ENCODE results near the gene CDH8. TPM values are rescaled to one million over a fixed set of nuclear protein-coding genes. Genes with fewer than 3 reads are reported as not detected.

The CDH8 gene
- total RNA-seq, 1 donor from 2014 or later: 23.7 TPM

- no peaks in the 10 kb centered on the region for H3K9me3 ChIP-seq (ENCODE audit: low read depth)
- no peaks in the 10 kb centered on the region for H3K27me3 ChIP-seq
- H2AFZ ChIP-seq (replicated peaks): no peak overlapping the region
- H3K79me2 ChIP-seq (ENCODE audit: low read depth): no peaks in the 10 kb centered on the region
- no peaks in the 10 kb centered on the region for H3K4me1 Mint-ChIP-seq
- H3K36me3 ChIP-seq: no peaks in the 10 kb centered on the region
- no peak overlapping the region for H3K9ac ChIP-seq
- no peaks in the 10 kb centered on the region for H3K36me3 Mint-ChIP-seq
- H3K4me3 Mint-ChIP-seq: no peak overlapping the region
- TF ChIP-seq EZH2 (IDR thresholded peaks at IDR 0.05): no peak
- no peak for TF ChIP-seq CTCF (IDR thresholded peaks at IDR 0.05)
- no peak for TF ChIP-seq EZH2phosphoT487 (IDR thresholded peaks at IDR 0.05)
- no peak overlapping the region for H3K4me3 ChIP-seq
- no peaks in the 10 kb centered on the region for H3K9me3 Mint-ChIP-seq
- no peaks in the 10 kb centered on the region for H4K20me1 ChIP-seq (ENCODE audit: low read depth)
- no peaks in the 10 kb centered on the region for H3K27me3 Mint-ChIP-seq (ENCODE audit: insufficient read depth, low read depth)
- peaks cover 5% of the 10 kb centered on the region for H3K4me1 ChIP-seq
- no peak overlapping the region for H3K27ac ChIP-seq
- no peaks in the 10 kb centered on the region for H3F3A ChIP-seq (ENCODE audit: low read depth)
- no peak for DNase-seq (ENCODE audit: low spot score)
- no peak overlapping the region for H3K4me2 ChIP-seq
- no peak overlapping the region for H3K27ac Mint-ChIP-seq
Measured at GRCh38 chr16:61678182-61678581, 358.1 kb downstream of the CDH8 start.

- Histone ChIP-seq H3K79me2 (ENCODE audit: low read depth) (no peaks in the 10 kb centered on the region), H3K4me1 (peaks cover 5% of the 10 kb centered on the region), H3K4me3 (no peak overlapping the region), H3K9me3 (ENCODE audit: low read depth) (no peaks in the 10 kb centered on the region), H2AFZ (replicated peaks) (no peak overlapping the region), H3K27me3 (no peaks in the 10 kb centered on the region), H3K4me2 (no peak overlapping the region), H4K20me1 (ENCODE audit: low read depth) (no peaks in the 10 kb centered on the region), H3K27ac (no peak overlapping the region), H3K9ac (no peak overlapping the region), H3K36me3 (no peaks in the 10 kb centered on the region), H3F3A (ENCODE audit: low read depth) (no peaks in the 10 kb centered on the region)
- no peak for DNase-seq (ENCODE audit: low spot score)
- Mint-ChIP-seq H3K27ac (no peak overlapping the region), H3K36me3 (no peaks in the 10 kb centered on the region), H3K9me3 (no peaks in the 10 kb centered on the region), H3K4me3 (no peak overlapping the region), H3K4me1 (no peaks in the 10 kb centered on the region), H3K27me3 (ENCODE audit: insufficient read depth, low read depth) (no peaks in the 10 kb centered on the region)
- TF ChIP-seq EZH2phosphoT487 (IDR thresholded peaks at IDR 0.05): no peak
Measured at GRCh38 chr16:61677776-61678175, 358.5 kb downstream of the CDH8 start.

- H3K36me3 Mint-ChIP-seq: no peaks in the 10 kb centered on the region
- TF ChIP-seq EZH2 (IDR thresholded peaks at IDR 0.05): no peak
- TF ChIP-seq CTCF (IDR thresholded peaks at IDR 0.05): no peak
- TF ChIP-seq EZH2phosphoT487 (IDR thresholded peaks at IDR 0.05): no peak
- Histone ChIP-seq H3K9ac (no peak overlapping the region), H3K27ac (no peak overlapping the region), H3K4me1 (peaks cover 5% of the 10 kb centered on the region), H3K9me3 (ENCODE audit: low read depth) (no peaks in the 10 kb centered on the region), H3F3A (ENCODE audit: low read depth) (no peaks in the 10 kb centered on the region), H3K4me3 (no peak overlapping the region), H2AFZ (replicated peaks) (no peak overlapping the region), H3K79me2 (ENCODE audit: low read depth) (no peaks in the 10 kb centered on the region), H4K20me1 (ENCODE audit: low read depth) (no peaks in the 10 kb centered on the region), H3K36me3 (no peaks in the 10 kb centered on the region), H3K27me3 (no peaks in the 10 kb centered on the region), H3K4me2 (no peak overlapping the region)
- DNase-seq (ENCODE audit: low spot score): no peak
- no peaks in the 10 kb centered on the region for H3K27me3 Mint-ChIP-seq (ENCODE audit: insufficient read depth, low read depth)
- H3K9me3 Mint-ChIP-seq: no peaks in the 10 kb centered on the region
- H3K4me1 Mint-ChIP-seq: no peaks in the 10 kb centered on the region
- no peak overlapping the region for H3K4me3 Mint-ChIP-seq
- no peak overlapping the region for H3K27ac Mint-ChIP-seq
Measured at GRCh38 chr16:61676740-61677139, 359.5 kb downstream of the CDH8 start.

GRCh38 chr16:61671161-61671560 lies 365.1 kb downstream of the CDH8 start:
- TF ChIP-seq CTCF (IDR thresholded peaks at IDR 0.05) (no peak), EZH2 (IDR thresholded peaks at IDR 0.05) (no peak), EZH2phosphoT487 (IDR thresholded peaks at IDR 0.05) (no peak)
- no peaks in the 10 kb centered on the region for H3F3A ChIP-seq (ENCODE audit: low read depth)
- no peaks in the 10 kb centered on the region for H3K36me3 ChIP-seq
- Mint-ChIP-seq H3K4me1 (no peaks in the 10 kb centered on the region), H3K4me3 (no peak overlapping the region), H3K27ac (no peak overlapping the region), H3K9me3 (no peaks in the 10 kb centered on the region), H3K36me3 (no peaks in the 10 kb centered on the region), H3K27me3 (ENCODE audit: insufficient read depth, low read depth) (no peaks in the 10 kb centered on the region)
- no peak overlapping the region for H3K4me2 ChIP-seq
- H3K4me1 ChIP-seq: peaks cover 3% of the 10 kb centered on the region
- H3K4me3 ChIP-seq: no peak overlapping the region
- no peaks in the 10 kb centered on the region for H3K27me3 ChIP-seq
- no peaks in the 10 kb centered on the region for H3K9me3 ChIP-seq (ENCODE audit: low read depth)
- no peak overlapping the region for H3K27ac ChIP-seq
- H3K79me2 ChIP-seq (ENCODE audit: low read depth): no peaks in the 10 kb centered on the region
- no peak for DNase-seq (ENCODE audit: low spot score)
- no peak overlapping the region for H2AFZ ChIP-seq (replicated peaks)
- no peak overlapping the region for H3K9ac ChIP-seq
- no peaks in the 10 kb centered on the region for H4K20me1 ChIP-seq (ENCODE audit: low read depth)

All from neural progenitor cell (in vitro differentiated cells).